ENCODE measurements around the gene AMDHD1. TPM values are rescaled to one million over a fixed set of nuclear protein-coding genes. Genes with fewer than 3 reads are reported as not detected.

Gene AMDHD1, protein sequence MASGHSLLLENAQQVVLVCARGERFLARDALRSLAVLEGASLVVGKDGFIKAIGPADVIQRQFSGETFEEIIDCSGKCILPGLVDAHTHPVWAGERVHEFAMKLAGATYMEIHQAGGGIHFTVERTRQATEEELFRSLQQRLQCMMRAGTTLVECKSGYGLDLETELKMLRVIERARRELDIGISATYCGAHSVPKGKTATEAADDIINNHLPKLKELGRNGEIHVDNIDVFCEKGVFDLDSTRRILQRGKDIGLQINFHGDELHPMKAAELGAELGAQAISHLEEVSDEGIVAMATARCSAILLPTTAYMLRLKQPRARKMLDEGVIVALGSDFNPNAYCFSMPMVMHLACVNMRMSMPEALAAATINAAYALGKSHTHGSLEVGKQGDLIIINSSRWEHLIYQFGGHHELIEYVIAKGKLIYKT
- total RNA-seq = 0.41 and 0.53 TPM in 2 replicates
- long read RNA-seq, partial matches to known transcripts = 0 of 4 reads
- long read RNA-seq, other reads (novel, unspliced or antisense) = 0 of 4 reads

DNA sequence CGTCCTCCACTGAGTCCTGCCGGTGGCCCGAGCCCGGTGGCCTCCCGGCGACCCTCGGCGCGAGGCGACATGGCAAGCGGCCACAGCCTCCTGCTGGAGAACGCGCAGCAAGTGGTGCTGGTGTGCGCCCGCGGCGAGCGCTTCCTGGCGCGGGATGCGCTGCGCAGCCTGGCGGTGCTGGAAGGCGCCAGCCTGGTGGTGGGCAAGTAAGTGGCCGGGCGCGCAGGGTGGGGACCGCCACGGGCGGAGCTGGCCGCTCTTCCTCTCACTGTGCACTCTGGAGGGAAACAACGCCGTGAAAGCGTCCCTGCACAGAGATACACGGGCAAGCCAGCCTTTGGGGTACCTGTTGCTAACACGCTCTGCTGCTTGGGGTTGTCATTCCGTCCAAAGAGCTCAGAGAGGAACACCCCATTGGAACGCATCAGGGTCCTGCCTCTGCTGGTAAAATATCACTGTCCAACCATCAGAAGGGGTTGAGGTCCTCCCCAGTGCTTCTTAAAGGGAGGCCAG is at the start of gene AMDHD1:
AMDHD1 (plus strand) TSS at position 2 of the 513 bp plus-strand sequence; CDS start at position 70, 68 bp downstream.
- H3K27me3 Mint-ChIP-seq = peaks cover 20% of the 10 kb centered on the region
- TF ChIP-seq CTCF (IDR thresholded peaks at IDR 0.05; ENCODE audit: unreplicated experiment) = peak; percentile 44
- peak; percentile 60 for DNase-seq (ENCODE audit: low spot score, unreplicated experiment)
- no peaks in the 10 kb centered on the region for H3K36me3 Mint-ChIP-seq (ENCODE audit: insufficient read depth)
- peak within 1 kb of the TSS; percentile 82 for H3K4me3 Mint-ChIP-seq (ENCODE audit: low read depth)
- no peaks in the 10 kb centered on the region for H3K9me3 Mint-ChIP-seq (ENCODE audit: low read depth)
- peaks cover 2% of the 10 kb centered on the region for H3K4me1 Mint-ChIP-seq (ENCODE audit: low read depth)
- H3K27ac Mint-ChIP-seq = peak within 1 kb of the TSS; percentile 80

DNA sequence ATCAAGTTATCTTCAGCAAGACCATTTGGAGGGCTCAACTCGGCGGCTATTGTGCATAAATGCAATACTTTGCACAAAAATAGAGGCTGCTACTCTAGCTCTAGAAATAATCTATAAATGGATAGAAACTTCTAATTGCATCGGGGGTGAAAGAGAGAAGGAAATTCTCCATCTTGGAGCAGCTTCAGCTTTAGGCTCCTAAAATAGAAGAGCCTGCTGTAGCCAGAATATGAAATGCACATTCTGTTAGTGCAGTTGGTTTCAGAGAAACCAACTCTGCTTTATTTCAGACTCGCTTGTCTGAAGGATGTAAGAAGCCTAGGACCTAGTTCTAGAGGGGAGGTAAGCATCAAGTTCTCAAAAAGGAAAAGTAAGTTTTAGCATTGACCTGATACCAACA is 46.3 kb upstream of the AMDHD1 start:
- H3K27ac Mint-ChIP-seq = no peak overlapping the region
- no peak for TF ChIP-seq CTCF (IDR thresholded peaks at IDR 0.05; ENCODE audit: unreplicated experiment)
- no peaks in the 10 kb centered on the region for H3K27me3 Mint-ChIP-seq
- H3K36me3 Mint-ChIP-seq (ENCODE audit: insufficient read depth) = no peaks in the 10 kb centered on the region
- DNase-seq (ENCODE audit: low spot score, unreplicated experiment) = no peak
- H3K4me3 Mint-ChIP-seq (ENCODE audit: low read depth) = no peak overlapping the region
- no peaks in the 10 kb centered on the region for H3K4me1 Mint-ChIP-seq (ENCODE audit: low read depth)
- H3K9me3 Mint-ChIP-seq (ENCODE audit: low read depth) = peaks cover 3% of the 10 kb centered on the region

DNA sequence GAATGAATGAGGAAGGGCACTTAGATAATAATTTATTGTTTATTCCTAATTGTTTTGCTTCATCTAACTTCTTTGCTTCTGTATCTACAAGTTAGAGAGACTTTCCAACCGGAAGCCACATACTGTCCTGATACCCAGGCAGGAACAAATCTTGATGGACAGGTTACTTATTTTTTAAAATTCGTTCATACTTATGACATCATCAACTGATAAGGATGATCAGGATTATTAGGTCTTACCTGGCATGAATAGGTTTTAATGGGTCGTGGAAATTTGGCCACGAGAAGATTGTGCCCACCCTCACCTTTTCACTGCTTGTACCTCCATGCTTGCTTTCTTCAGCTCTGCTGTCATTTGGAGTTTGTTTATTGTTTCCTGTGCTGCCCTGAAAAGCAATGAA is 45.0 kb upstream of the AMDHD1 start:
- Mint-ChIP-seq H3K27ac (no peak overlapping the region), H3K4me3 (ENCODE audit: low read depth) (no peak overlapping the region), H3K9me3 (ENCODE audit: low read depth) (peaks cover 3% of the 10 kb centered on the region), H3K36me3 (ENCODE audit: insufficient read depth) (no peaks in the 10 kb centered on the region), H3K27me3 (no peaks in the 10 kb centered on the region), H3K4me1 (ENCODE audit: low read depth) (no peaks in the 10 kb centered on the region)
- no peak for DNase-seq (ENCODE audit: low spot score, unreplicated experiment)
- no peak for TF ChIP-seq CTCF (IDR thresholded peaks at IDR 0.05; ENCODE audit: unreplicated experiment)

GRCh38 chr12:95908573-95908972 is 34.6 kb upstream of the AMDHD1 start:
- peaks cover 10% of the 10 kb centered on the region for H3K9me3 Mint-ChIP-seq (ENCODE audit: low read depth)
- H3K4me1 Mint-ChIP-seq (ENCODE audit: low read depth) = no peaks in the 10 kb centered on the region
- no peaks in the 10 kb centered on the region for H3K27me3 Mint-ChIP-seq
- H3K4me3 Mint-ChIP-seq (ENCODE audit: low read depth) = no peak overlapping the region
- H3K27ac Mint-ChIP-seq = no peak overlapping the region
- DNase-seq (ENCODE audit: low spot score, unreplicated experiment) = no peak
- TF ChIP-seq CTCF (IDR thresholded peaks at IDR 0.05; ENCODE audit: unreplicated experiment) = no peak
- H3K36me3 Mint-ChIP-seq (ENCODE audit: insufficient read depth) = no peaks in the 10 kb centered on the region

GRCh38 chr12:95909871-95910270 is 33.3 kb upstream of the AMDHD1 start:
- Mint-ChIP-seq H3K27me3 (no peaks in the 10 kb centered on the region), H3K36me3 (ENCODE audit: insufficient read depth) (no peaks in the 10 kb centered on the region), H3K9me3 (ENCODE audit: low read depth) (peaks cover 10% of the 10 kb centered on the region), H3K4me1 (ENCODE audit: low read depth) (no peaks in the 10 kb centered on the region), H3K27ac (no peak overlapping the region), H3K4me3 (ENCODE audit: low read depth) (no peak overlapping the region)
- no peak for TF ChIP-seq CTCF (IDR thresholded peaks at IDR 0.05; ENCODE audit: unreplicated experiment)
- no peak for DNase-seq (ENCODE audit: low spot score, unreplicated experiment)
